Transverse colon (tissue), 4 donors: Measurements from ENCODE around the gene UBE2G1. TPM values are rescaled to one million over a fixed set of nuclear protein-coding genes. Genes with fewer than 3 reads are reported as not detected.

Experiments used
- DNase-seq: peaks from one replicate; pipeline ENCODE4 v3.0.0-alpha.2; 2019
- H3K27ac ChIP-seq, 4 donors: fragments of 200-600 bp; sonication (generic); 2 replicates each; pipeline ENCODE4 v1.5.1; 2016 to 2018; ENCODE audit warnings: inconsistent platforms in 4 of 4
- H3K27me3 ChIP-seq: fragments of 200-600 bp; sonication (generic); 2 replicates; pipeline ENCODE4 v1.5.1; 2017; ENCODE audit warnings: inconsistent platforms
- H3K36me3 ChIP-seq, 4 donors: fragments of 200-600 bp; sonication (generic); 2 replicates each; pipeline ENCODE4 v1.5.1; 2017 to 2019; ENCODE audit warnings: inconsistent platforms in 4 of 4
- H3K4me1 ChIP-seq, 4 donors: fragments of 200-600 bp; sonication (generic); 2 replicates each; pipeline ENCODE4 v1.5.1; 2017 to 2020; ENCODE audit warnings: inconsistent platforms in 4 of 4
- H3K4me3 ChIP-seq, 4 donors: fragments of 200-600 bp; sonication (generic); 1 replicate in 1 of 4; 2 replicates in 3 of 4; pipeline versions ENCODE4 v1.5.1 to v1.6.1; 2017 to 2019; ENCODE audit warnings: inconsistent platforms in 4 of 4
- H3K9me3 ChIP-seq, 2 donors: fragments of 200-600 bp; sonication (generic); 2 replicates each; pipeline ENCODE4 v1.5.1; 2017 to 2019; ENCODE audit warnings: inconsistent platforms in 2 of 2
- CTCF ChIP-seq, 5 experiments: fragments of 200-600 bp in 3 of 5; fragments of 450-650 bp in 2 of 5; sonication (generic) in 3 of 5; IDR thresholded peaks; 1 replicate in 2 of 5; 2 replicates in 3 of 5; pipeline ENCODE4 v1.5.1; 2016 to 2017; ENCODE audit warnings: antibody characterized with exemption in 5 of 5, inconsistent platforms in 3 of 5, mild to moderate bottlenecking in 2 of 5, moderate library complexity in 1 of 5
- EP300 ChIP-seq: sonication (generic); formaldehyde crosslinking; IDR thresholded peaks from one replicate; pipeline ENCODE4 v1.6.1; 2017; ENCODE audit warnings: antibody characterized with exemption, low read depth
- POLR2A ChIP-seq: fragments of 450-650 bp; IDR thresholded peaks from one replicate; pipeline ENCODE4 v1.6.1; 2016; ENCODE audit warnings: antibody characterized with exemption, mild to moderate bottlenecking, moderate library complexity
- POLR2AphosphoS5 ChIP-seq, 3 donors: sonication (generic); formaldehyde crosslinking; IDR thresholded peaks; one replicate each; pipeline ENCODE4 v1.6.1; 2016; ENCODE audit warnings: antibody characterized with exemption in 3 of 3
- WGBS, 2 donors: methylation state at CpG; one replicate each; pipeline ENCODE4 v1.1.5; 2018; ENCODE audit warnings: low coverage in 1 of 2; 5-methylcytosine and 5-hydroxymethylcytosine counted together
- in situ Hi-C, 4 donors: fragments of 200-750 bp; cut with MboI; loops; one replicate each; pipeline versions ENCODE4 v1.15.0 to v1.15.1; 2017; ENCODE audit warnings: low sequenced_read_pairs in 3 of 4, low pct_ligation_motif_present in 1 of 4, low pct_unique_long_range_greater_than_20kb in 1 of 4
- intact Hi-C: fragments of 100-400 bp; cut with DNase I; formaldehyde crosslinking; loops from one replicate; pipeline ENCODE4 v1.15.1; 2023; ENCODE audit warnings: low total_unique reads
- total RNA-seq, 4 donors: library from RNA; depleted of rRNA; stranded (reverse); fragments of >200 nt; gene quantifications; one replicate each; pipeline ENCODE4 v1.1.0, GENCODE V29; 2016

Gene UBE2G1
- total RNA-seq, 4 donors from 2014 or later, result 41.6 to 104 (median 53.0) TPM

- intact Hi-C loops, result no loop called here
These were observed 25.4 kb downstream of the UBE2G1 start for GRCh38 chr17:4340914-4341615.

GRCh38 chr17:4334776-4335584 lies 31.5 kb downstream of the UBE2G1 start:
- Histone ChIP-seq H3K9me3 (no peaks in the 10 kb centered on the region), H3K4me3 (no peak overlapping the region), H3K27ac (no peak overlapping the region), H3K36me3 (no peaks in the 10 kb centered on the region), H3K4me1 (peaks cover 7 to 55% (median 21%) of the 10 kb centered on the region in 4 donors), H3K27me3 (no peaks in the 10 kb centered on the region)
- 52 to 56% methylated on average over 5 of the region's 5 CpGs for WGBS, 2 donors
- no peak for DNase-seq
- intact Hi-C loops, result no loop called here
- TF ChIP-seq POLR2A, result no peak
- no peak for TF ChIP-seq CTCF (IDR thresholded peaks at IDR 0.05)
- TF ChIP-seq EP300, result no peak
- no peak for TF ChIP-seq POLR2AphosphoS5 (IDR thresholded peaks at IDR 0.05)
- in situ Hi-C loops, result no loop called here

More at GRCh38 chr17:4340914-4341615, 25.4 kb downstream of the UBE2G1 start:
- no peak overlapping the region for H3K27ac ChIP-seq
- 71% methylated on average over 4 to 5 of the region's 5 CpGs for WGBS, 2 donors
- DNase-seq, result no peak
- no peaks in the 10 kb centered on the region for H3K36me3 ChIP-seq
- in situ Hi-C loops, result no loop called here
- peaks cover 0 to 55% (median 11%) of the 10 kb centered on the region in 4 donors for H3K4me1 ChIP-seq
- TF ChIP-seq CTCF (IDR thresholded peaks at IDR 0.05) (no peak), EP300 (no peak), POLR2A (no peak), POLR2AphosphoS5 (IDR thresholded peaks at IDR 0.05) (no peak)
- H3K4me3 ChIP-seq, result no peak overlapping the region
- no peaks in the 10 kb centered on the region for H3K9me3 ChIP-seq
- no peaks in the 10 kb centered on the region for H3K27me3 ChIP-seq

- intact Hi-C loops (no loop called here), in situ Hi-C loops (no loop called here)
- Histone ChIP-seq H3K27ac (no peak overlapping the region), H3K4me1 (peaks cover 7 to 58% (median 21%) of the 10 kb centered on the region in 4 donors), H3K27me3 (no peaks in the 10 kb centered on the region), H3K9me3 (no peaks in the 10 kb centered on the region), H3K36me3 (no peaks in the 10 kb centered on the region), H3K4me3 (no peak overlapping the region)
- TF ChIP-seq EP300 (no peak), POLR2A (no peak), CTCF (IDR thresholded peaks at IDR 0.05) (no peak), POLR2AphosphoS5 (IDR thresholded peaks at IDR 0.05) (no peak)
- DNase-seq, result no peak
- WGBS, 2 donors, result 94% methylated on average over 6 of the region's 6 CpGs; no CpG with 5 or more reads in 1 of the 2 donors
These were observed 32.1 kb downstream of the UBE2G1 start for GRCh38 chr17:4334332-4334731.

- Histone ChIP-seq H3K4me3 (no peak overlapping the region), H3K9me3 (no peaks in the 10 kb centered on the region), H3K27ac (no peak overlapping the region), H3K4me1 (peaks cover 7 to 62% (median 21%) of the 10 kb centered on the region in 4 donors), H3K27me3 (no peaks in the 10 kb centered on the region), H3K36me3 (no peaks in the 10 kb centered on the region)
- TF ChIP-seq POLR2AphosphoS5 (IDR thresholded peaks at IDR 0.05) (no peak), CTCF (IDR thresholded peaks at IDR 0.05) (no peak), EP300 (no peak), POLR2A (no peak)
- 88 to 98% methylated on average over 9 of the region's 9 CpGs for WGBS, 2 donors
- intact Hi-C loops (no loop called here), in situ Hi-C loops (no loop called here)
- DNase-seq, result no peak
These were observed 33.4 kb downstream of the UBE2G1 start for GRCh38 chr17:4333041-4333440.
